Measurements from ENCODE around the gene C13orf46. TPM values are rescaled to one million over a fixed set of nuclear protein-coding genes. Genes with fewer than 3 reads are reported as not detected.

C13orf46 gene
- total RNA-seq, 2 experiments from 2014 or later, result 2.2 to 3.1 TPM

- POLR2A ChIA-PET, result no interaction called here
- Mint-ChIP-seq H3K27ac (no peak overlapping the region), H3K36me3 (ENCODE audit: low read depth) (no peaks in the 10 kb centered on the region), H3K4me1 (ENCODE audit: low read depth) (no peaks in the 10 kb centered on the region), H3K4me3 (no peak overlapping the region), H3K9me3 (ENCODE audit: insufficient read depth) (no peaks in the 10 kb centered on the region), H3K27me3 (ENCODE audit: low read depth) (peaks cover 4% of the 10 kb centered on the region)
- no peak for DNase-seq
- CTCF ChIA-PET, result no interaction called here
- ATAC-seq, result no peak
These were observed 34.0 kb downstream of the C13orf46 start for GRCh38 chr13:113939944-113940297.

- ChIA-PET CTCF (no interaction called here), POLR2A (no interaction called here)
- Mint-ChIP-seq H3K27me3 (ENCODE audit: low read depth) (peaks cover 4% of the 10 kb centered on the region), H3K36me3 (ENCODE audit: low read depth) (no peaks in the 10 kb centered on the region), H3K4me3 (no peak overlapping the region), H3K4me1 (ENCODE audit: low read depth) (no peaks in the 10 kb centered on the region), H3K9me3 (ENCODE audit: insufficient read depth) (no peaks in the 10 kb centered on the region), H3K27ac (no peak overlapping the region)
- ATAC-seq, result no peak
- no peak for DNase-seq
These were observed 34.5 kb downstream of the C13orf46 start for GRCh38 chr13:113939129-113939943.

GRCh38 chr13:113938716-113939115 is 35.2 kb downstream of the C13orf46 start:
- no peak for DNase-seq
- Mint-ChIP-seq H3K27me3 (ENCODE audit: low read depth) (peaks cover 7% of the 10 kb centered on the region), H3K4me1 (ENCODE audit: low read depth) (no peaks in the 10 kb centered on the region), H3K36me3 (ENCODE audit: low read depth) (no peaks in the 10 kb centered on the region), H3K27ac (no peak overlapping the region), H3K9me3 (ENCODE audit: insufficient read depth) (no peaks in the 10 kb centered on the region), H3K4me3 (no peak overlapping the region)
- CTCF ChIA-PET, result no interaction called here
- ATAC-seq, result no peak
- POLR2A ChIA-PET, result no interaction called here

- no peak overlapping the region for H3K27ac Mint-ChIP-seq
- POLR2A ChIA-PET, result no interaction called here
These were observed 35.6 kb downstream of the C13orf46 start for GRCh38 chr13:113938246-113938645.

GRCh38 chr13:113937527-113938180 is 36.2 kb downstream of the C13orf46 start:
- DNase-seq (no peak), ATAC-seq (no peak)
- no peaks in the 10 kb centered on the region for H3K4me1 Mint-ChIP-seq (ENCODE audit: low read depth)
- no peak overlapping the region for H3K27ac Mint-ChIP-seq
- ChIA-PET POLR2A (no interaction called here), CTCF (no interaction called here)
- peaks cover 12% of the 10 kb centered on the region for H3K27me3 Mint-ChIP-seq (ENCODE audit: low read depth)
- H3K36me3 Mint-ChIP-seq (ENCODE audit: low read depth), result no peaks in the 10 kb centered on the region
- H3K4me3 Mint-ChIP-seq, result no peak overlapping the region
- no peaks in the 10 kb centered on the region for H3K9me3 Mint-ChIP-seq (ENCODE audit: insufficient read depth)

More at GRCh38 chr13:113938246-113938645, 35.6 kb downstream of the C13orf46 start:
- Mint-ChIP-seq H3K9me3 (ENCODE audit: insufficient read depth) (no peaks in the 10 kb centered on the region), H3K36me3 (ENCODE audit: low read depth) (no peaks in the 10 kb centered on the region), H3K27me3 (ENCODE audit: low read depth) (peaks cover 7% of the 10 kb centered on the region), H3K4me3 (no peak overlapping the region), H3K4me1 (ENCODE audit: low read depth) (no peaks in the 10 kb centered on the region)
- no peak for DNase-seq
- CTCF ChIA-PET, result no interaction called here
- no peak for ATAC-seq

GRCh38 chr13:113937073-113937472 is 36.8 kb downstream of the C13orf46 start:
- H3K4me1 Mint-ChIP-seq (ENCODE audit: low read depth), result no peaks in the 10 kb centered on the region
- ATAC-seq (no peak), DNase-seq (no peak)
- H3K36me3 Mint-ChIP-seq (ENCODE audit: low read depth), result no peaks in the 10 kb centered on the region
- ChIA-PET POLR2A (no interaction called here), CTCF (no interaction called here)
- H3K4me3 Mint-ChIP-seq, result no peak overlapping the region
- no peak overlapping the region for H3K27ac Mint-ChIP-seq
- H3K27me3 Mint-ChIP-seq (ENCODE audit: low read depth), result peaks cover 13% of the 10 kb centered on the region
- no peaks in the 10 kb centered on the region for H3K9me3 Mint-ChIP-seq (ENCODE audit: insufficient read depth)

GRCh38 chr13:113936166-113936965 is 37.5 kb downstream of the C13orf46 start:
- Mint-ChIP-seq H3K27ac (no peak overlapping the region), H3K4me1 (ENCODE audit: low read depth) (peaks cover 3% of the 10 kb centered on the region), H3K4me3 (no peak overlapping the region), H3K9me3 (ENCODE audit: insufficient read depth) (no peaks in the 10 kb centered on the region), H3K36me3 (ENCODE audit: low read depth) (no peaks in the 10 kb centered on the region), H3K27me3 (ENCODE audit: low read depth) (peaks cover 19% of the 10 kb centered on the region)
- no peak for ATAC-seq
- CTCF ChIA-PET, result no interaction called here
- POLR2A ChIA-PET, result no interaction called here
- DNase-seq, result no peak

- DNase-seq, result no peak
- no peak for ATAC-seq
- ChIA-PET CTCF (no interaction called here), POLR2A (no interaction called here)
- peaks cover 19% of the 10 kb centered on the region for H3K27me3 Mint-ChIP-seq (ENCODE audit: low read depth)
- H3K9me3 Mint-ChIP-seq (ENCODE audit: insufficient read depth), result no peaks in the 10 kb centered on the region
- H3K4me3 Mint-ChIP-seq, result no peak overlapping the region
- peaks cover 7% of the 10 kb centered on the region for H3K4me1 Mint-ChIP-seq (ENCODE audit: low read depth)
- H3K27ac Mint-ChIP-seq, result no peak overlapping the region
- H3K36me3 Mint-ChIP-seq (ENCODE audit: low read depth), result no peaks in the 10 kb centered on the region
These were observed 38.7 kb downstream of the C13orf46 start for GRCh38 chr13:113935001-113935844.

- no peak for DNase-seq
- Mint-ChIP-seq H3K36me3 (ENCODE audit: low read depth) (no peaks in the 10 kb centered on the region), H3K4me1 (ENCODE audit: low read depth) (peaks cover 7% of the 10 kb centered on the region), H3K9me3 (ENCODE audit: insufficient read depth) (no peaks in the 10 kb centered on the region), H3K27me3 (ENCODE audit: low read depth) (peaks cover 19% of the 10 kb centered on the region), H3K4me3 (no peak overlapping the region), H3K27ac (no peak overlapping the region)
- POLR2A ChIA-PET, result no interaction called here
- ATAC-seq, result no peak
- CTCF ChIA-PET, result no interaction called here
These were observed 39.3 kb downstream of the C13orf46 start for GRCh38 chr13:113934576-113934975.

- ATAC-seq (no peak), DNase-seq (no peak)
- peaks cover 7% of the 10 kb centered on the region for H3K4me1 Mint-ChIP-seq (ENCODE audit: low read depth)
- H3K36me3 Mint-ChIP-seq (ENCODE audit: low read depth), result no peaks in the 10 kb centered on the region
- POLR2A ChIA-PET, result no interaction called here
- peaks cover 19% of the 10 kb centered on the region for H3K27me3 Mint-ChIP-seq (ENCODE audit: low read depth)
- CTCF ChIA-PET, result no interaction called here
- no peak overlapping the region for H3K4me3 Mint-ChIP-seq
- no peaks in the 10 kb centered on the region for H3K9me3 Mint-ChIP-seq (ENCODE audit: insufficient read depth)
- H3K27ac Mint-ChIP-seq, result no peak overlapping the region
These were observed 40.0 kb downstream of the C13orf46 start for GRCh38 chr13:113933901-113934300.

GRCh38 chr13:113931841-113932459 is 41.9 kb downstream of the C13orf46 start:
- Mint-ChIP-seq H3K36me3 (ENCODE audit: low read depth) (no peaks in the 10 kb centered on the region), H3K4me1 (ENCODE audit: low read depth) (peaks cover 7% of the 10 kb centered on the region), H3K27me3 (ENCODE audit: low read depth) (peaks cover 18% of the 10 kb centered on the region), H3K27ac (no peak overlapping the region), H3K9me3 (ENCODE audit: insufficient read depth) (no peaks in the 10 kb centered on the region), H3K4me3 (no peak overlapping the region)
- no peak for ATAC-seq
- DNase-seq, result no peak
- POLR2A ChIA-PET, result no interaction called here
- CTCF ChIA-PET, result interaction anchor here (0.7 kb wide), 3 partner anchors 10 to 1855 kb away, joined by 3 to 4 read pairs (median 3); no protein-coding TSS in a partner anchor

All from activated CD8-positive, alpha-beta T cell treated with anti-CD3 and anti-CD28 coated beads, Interleukin-2, amount 10 ng/mL, durations not matched to agents 7 days and 5 days (primary cell).